ENCODE results near the gene CNTNAP5.

Gene CNTNAP5

DNA sequence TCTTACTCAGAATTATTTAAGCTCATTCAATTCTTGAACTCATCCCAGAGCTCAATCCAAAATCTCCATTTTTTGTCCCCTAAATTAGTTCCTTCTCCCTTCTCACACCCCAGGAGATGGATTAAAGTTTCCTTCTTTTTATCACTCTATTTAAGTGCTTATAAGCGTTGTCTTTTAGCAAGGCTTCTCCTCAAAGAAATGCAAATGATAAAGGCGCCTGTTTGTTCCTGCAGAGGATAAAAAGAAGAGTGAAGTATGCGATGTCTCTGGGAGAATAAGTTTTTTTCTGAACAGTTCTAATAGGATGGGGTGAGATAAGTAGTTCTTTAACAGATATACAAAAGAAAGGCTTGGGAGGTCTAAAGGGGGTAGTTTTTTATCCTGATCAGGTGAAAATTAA, 303.3 kb downstream of the CNTNAP5 start:
- H3K27ac ChIP-seq: no peak overlapping the region
- TF ChIP-seq, protein P1, sequence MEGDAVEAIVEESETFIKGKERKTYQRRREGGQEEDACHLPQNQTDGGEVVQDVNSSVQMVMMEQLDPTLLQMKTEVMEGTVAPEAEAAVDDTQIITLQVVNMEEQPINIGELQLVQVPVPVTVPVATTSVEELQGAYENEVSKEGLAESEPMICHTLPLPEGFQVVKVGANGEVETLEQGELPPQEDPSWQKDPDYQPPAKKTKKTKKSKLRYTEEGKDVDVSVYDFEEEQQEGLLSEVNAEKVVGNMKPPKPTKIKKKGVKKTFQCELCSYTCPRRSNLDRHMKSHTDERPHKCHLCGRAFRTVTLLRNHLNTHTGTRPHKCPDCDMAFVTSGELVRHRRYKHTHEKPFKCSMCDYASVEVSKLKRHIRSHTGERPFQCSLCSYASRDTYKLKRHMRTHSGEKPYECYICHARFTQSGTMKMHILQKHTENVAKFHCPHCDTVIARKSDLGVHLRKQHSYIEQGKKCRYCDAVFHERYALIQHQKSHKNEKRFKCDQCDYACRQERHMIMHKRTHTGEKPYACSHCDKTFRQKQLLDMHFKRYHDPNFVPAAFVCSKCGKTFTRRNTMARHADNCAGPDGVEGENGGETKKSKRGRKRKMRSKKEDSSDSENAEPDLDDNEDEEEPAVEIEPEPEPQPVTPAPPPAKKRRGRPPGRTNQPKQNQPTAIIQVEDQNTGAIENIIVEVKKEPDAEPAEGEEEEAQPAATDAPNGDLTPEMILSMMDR (IDR thresholded peaks at IDR 0.05): no peak
- TF ChIP-seq ZFX (IDR thresholded peaks at IDR 0.05; ENCODE audit: borderline replicate concordance): no peak

DNA sequence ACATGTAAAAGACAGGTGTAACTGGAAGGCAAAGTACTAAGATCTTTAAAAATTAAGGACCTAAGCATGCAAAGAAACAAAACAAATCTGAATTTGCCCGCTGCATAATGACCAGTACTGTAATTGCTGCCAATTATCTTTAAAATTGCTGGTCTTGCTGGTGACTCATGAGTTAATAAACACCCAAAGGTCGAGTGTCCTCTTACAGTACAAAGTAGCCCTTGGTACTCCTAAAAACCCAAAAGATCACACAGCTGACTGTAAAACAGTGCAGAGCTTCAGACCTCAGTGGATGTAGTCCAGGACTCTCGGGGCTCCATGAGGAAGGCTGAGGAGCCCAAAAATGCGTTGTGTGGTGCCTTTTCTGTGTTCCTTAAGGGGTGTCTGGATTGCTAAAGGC, 308.7 kb downstream of the CNTNAP5 start:
- TF ChIP-seq, protein P1 (IDR thresholded peaks at IDR 0.05): no peak
- TF ChIP-seq ZFX (IDR thresholded peaks at IDR 0.05; ENCODE audit: borderline replicate concordance): no peak
- H3K27ac ChIP-seq: no peak overlapping the region

DNA sequence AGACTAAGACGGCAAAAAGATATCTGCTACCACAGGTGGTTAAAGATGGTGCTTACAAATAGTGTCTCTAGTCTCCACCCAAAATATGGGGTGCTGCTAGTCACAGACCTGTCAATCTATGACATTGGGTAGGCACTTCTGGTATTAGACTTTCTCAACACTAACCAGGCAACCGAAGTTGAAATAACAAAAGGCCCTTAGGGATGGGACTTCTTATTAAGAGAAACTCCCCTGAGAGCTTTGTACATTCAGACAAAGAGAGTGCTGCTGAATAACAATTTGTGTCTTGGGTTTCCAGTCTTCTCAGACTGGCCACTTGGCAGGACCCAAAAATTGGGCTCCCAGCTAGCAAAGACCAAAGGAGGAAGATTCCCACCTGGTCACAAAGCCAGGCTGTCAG, 310.0 kb downstream of the CNTNAP5 start:
- TF ChIP-seq ZFX (IDR thresholded peaks at IDR 0.05; ENCODE audit: borderline replicate concordance): no peak
- TF ChIP-seq, protein P1 (IDR thresholded peaks at IDR 0.05): no peak
- H3K27ac ChIP-seq: no peak overlapping the region

DNA sequence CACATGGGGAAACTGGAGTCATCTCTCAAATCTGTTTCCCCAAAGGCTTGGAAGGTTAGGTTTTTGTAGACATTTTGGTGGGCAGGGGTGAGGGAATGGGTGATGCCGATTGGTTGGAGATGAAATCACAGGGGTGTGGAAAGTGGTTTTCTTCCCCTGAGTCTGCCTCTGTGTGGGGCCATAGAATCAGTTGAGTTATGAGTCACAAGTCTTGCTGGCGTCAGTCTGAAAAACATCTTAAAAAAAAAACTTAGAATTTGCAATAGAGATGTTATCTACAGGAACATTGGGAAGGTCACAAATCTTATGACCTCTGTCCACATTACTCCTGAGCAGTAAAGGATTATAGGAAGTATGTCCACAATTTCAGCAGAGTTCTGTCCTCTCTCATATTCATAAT, 314.6 kb downstream of the CNTNAP5 start:
- H3K27ac ChIP-seq: no peak overlapping the region
- no peak for TF ChIP-seq ZFX (IDR thresholded peaks at IDR 0.05; ENCODE audit: borderline replicate concordance)
- TF ChIP-seq, protein P1 (IDR thresholded peaks at IDR 0.05): no peak

DNA sequence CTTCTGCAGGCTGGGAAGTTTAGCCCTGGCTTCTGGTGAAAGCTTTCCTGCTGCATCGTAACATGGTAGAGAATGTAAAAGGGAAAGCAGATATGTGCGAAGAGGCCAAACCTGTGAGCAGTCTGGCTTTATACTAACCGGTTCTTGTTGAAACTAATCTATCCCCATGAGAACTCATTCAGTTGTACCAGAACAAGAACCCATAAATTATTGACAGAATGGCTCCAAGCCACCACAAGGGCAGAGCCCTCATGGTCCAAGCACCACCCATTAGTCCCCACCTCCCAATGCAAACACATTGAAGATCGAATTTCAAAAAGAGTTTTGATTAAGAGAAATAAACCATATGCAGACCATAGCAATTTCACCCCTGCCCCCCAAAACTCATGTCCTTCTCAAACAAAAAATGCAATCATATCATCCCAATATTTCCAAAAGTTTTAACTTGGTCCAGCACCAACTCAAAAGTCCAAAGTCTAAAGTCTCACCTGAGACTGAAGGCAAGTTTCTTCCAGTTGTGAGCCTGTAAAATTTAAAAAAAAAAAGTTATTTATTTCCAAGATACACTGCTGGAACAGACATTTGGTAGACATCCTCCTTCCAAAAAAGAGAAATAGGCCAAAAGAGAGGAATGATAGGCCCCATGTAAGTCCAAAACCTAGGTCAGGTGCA, 318.9 kb downstream of the CNTNAP5 start:
- TF ChIP-seq ZFX (IDR thresholded peaks at IDR 0.05; ENCODE audit: borderline replicate concordance): no peak
- TF ChIP-seq, protein P1 (IDR thresholded peaks at IDR 0.05): no peak
- no peak overlapping the region for H3K27ac ChIP-seq

DNA sequence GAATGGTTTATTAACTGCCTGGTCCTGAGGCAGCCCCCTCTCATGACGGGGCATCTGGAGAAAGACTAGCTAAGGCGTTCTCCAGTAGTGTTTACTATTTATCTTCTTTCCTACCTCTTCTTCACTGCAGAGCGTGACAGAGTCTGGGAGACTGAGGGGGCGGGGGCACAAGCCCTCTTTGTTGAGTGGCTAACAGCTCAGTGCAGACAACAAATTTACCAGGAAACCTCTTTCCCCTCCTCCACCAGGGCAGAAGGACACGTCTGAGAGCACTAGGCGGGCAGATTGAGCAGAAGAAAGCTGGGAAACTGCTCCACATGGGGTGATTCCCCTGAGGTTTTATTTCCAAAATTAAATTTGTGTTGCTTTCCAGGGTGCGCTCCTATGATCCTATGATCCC, 322.1 kb downstream of the CNTNAP5 start:
- TF ChIP-seq, protein P1 (IDR thresholded peaks at IDR 0.05): no peak
- no peak for TF ChIP-seq ZFX (IDR thresholded peaks at IDR 0.05; ENCODE audit: borderline replicate concordance)
- H3K27ac ChIP-seq: no peak overlapping the region

DNA sequence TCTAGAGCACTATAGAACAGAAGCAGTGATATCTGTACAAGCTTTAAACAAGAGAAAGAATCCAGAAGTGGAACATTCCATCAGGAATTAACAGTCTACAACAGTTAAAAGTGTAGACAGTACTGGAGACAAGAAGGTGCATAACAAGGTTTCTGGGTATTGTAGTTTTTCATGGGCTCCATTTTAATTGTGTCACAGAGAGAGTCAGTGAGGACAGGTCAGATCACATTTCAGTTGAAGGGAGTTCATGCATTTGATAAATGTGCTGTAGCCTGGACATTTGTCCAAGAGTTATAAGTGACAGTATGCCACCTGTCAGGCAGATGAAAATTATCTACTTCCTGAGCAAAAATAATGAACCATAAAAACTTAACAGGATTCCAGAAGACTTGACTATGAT, 328.6 kb downstream of the CNTNAP5 start:
- H3K27ac ChIP-seq: no peak overlapping the region
- no peak for TF ChIP-seq ZFX (IDR thresholded peaks at IDR 0.05; ENCODE audit: borderline replicate concordance)
- TF ChIP-seq, protein P1 (IDR thresholded peaks at IDR 0.05): no peak
